ENCODE results near the gene CDH4.

CDH4 gene

DNA sequence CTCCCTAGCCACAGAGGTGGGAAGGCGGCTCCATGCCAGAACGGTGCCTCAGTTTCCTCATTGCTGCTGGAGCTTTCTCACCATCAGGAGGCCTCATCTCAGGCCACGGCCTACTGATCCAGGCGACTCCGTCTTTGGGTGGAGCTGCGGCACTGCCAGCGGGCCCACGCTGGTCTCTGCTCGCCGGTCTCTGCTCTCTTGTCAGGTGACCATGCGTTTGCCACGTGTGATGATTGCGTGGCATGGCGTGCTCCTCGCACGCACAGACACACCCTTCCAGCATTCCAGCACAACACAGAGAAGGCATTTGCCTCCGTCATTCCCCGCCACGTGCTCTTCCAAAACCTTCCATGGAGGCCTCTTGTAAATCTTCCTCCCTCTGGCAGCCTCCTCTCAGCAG is 271.1 kb downstream of the CDH4 start:
- DNase-seq: no peak

DNA sequence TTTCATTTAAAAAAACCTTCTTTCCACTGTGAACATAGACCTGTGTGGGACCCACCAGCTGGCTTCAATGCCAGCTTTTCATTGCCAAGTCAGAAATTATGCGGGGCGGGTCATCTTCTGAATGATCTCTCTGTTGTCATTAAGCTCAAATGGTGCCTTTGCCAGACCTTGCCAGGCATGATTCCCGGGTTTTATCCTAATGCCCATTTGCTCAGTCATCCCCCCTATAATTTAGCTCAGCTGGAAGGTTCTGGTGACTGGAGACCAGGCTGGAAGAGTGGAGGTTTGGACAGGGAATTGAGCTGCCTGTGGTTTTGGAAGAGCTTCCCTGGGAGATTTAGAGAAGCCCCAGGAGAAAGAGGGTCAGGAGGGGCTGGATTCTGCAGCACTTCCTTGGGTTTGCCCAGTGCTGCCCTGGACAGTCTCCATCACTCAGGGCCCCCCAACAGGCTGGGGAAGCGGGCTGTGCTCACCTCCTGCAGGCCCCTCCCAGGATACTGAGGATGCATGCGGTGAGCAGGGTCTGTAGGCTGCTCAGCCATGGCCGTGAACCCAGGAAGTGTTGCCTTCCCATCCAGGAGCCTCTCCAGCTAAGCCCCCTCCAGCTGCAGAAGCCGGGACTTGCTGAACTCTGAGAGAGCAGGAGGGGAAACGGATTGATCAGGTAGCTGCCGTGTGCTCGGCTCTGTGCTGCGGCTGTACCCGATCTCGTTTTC is 273.0 kb downstream of the CDH4 start:
- DNase-seq: no peak

DNA sequence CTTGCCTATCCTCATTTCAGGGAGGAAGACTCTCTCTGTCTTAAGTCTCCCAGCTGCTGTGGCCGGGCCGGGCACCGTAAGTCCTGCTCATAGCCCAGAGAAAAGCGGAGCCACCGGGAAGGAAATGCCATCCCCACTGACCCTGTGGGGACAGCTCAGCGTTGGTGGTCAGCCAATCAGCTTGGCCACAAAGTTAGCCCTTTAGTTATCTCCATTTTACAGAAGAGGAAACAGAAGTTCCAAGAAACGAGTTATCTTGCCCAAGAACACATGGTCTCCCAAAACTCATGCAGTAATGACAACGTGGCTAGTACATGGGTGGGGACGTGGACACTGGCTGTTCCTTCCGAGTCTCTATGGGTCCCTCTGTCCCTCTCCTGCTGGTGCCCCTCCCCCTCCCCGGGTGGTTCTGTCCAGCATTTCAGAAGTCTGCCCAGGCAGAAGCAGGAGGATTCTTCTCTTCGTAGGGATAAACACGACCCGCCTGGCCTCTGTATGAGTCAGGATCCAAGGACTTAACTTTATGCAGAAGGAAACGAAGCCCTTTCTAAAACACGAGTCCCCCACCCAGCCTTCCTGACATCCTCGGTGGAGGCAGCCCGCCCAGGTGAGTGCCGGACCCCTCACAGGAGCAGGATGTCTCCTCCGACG is 273.8 kb downstream of the CDH4 start:
- DNase-seq: no peak

DNA sequence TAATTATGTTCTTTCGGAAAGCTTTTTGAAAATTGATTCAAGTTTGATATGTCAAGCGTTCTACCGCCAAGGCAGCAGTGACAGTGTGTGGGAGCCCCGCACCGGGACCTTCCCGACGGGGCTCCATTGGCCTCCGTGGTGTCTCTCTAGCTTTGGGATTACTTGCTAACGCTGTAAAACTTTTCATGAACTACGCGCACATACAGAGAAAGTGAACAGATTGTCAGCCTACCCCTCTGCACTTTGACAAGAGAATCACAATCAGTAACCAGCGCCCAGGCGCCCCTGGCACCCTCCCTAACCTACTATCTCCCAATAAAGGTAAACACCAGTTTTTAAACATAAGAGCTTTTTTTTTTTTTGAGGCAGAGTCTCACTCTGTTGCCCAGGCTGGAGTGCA is 274.8 kb downstream of the CDH4 start:
- no peak for DNase-seq

DNA sequence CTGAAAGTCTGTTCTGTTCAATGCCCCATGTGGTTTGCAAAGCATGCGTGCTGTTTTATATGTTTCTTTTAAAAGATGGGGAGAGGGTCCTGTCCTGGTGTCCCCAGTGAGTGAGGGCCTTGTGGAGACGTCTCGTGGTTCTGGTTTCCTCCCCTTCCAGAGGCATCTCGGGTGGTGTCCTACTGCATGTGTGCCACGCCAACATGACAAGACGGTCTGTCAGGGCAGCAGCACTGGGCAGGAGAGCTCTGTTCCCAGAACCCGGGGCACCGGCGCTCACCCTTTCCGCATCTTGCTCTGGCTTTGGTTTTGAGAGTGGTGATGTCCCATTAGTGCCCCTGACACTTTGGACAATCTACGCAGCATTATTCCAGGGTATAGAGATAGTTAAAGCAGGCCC is 275.6 kb downstream of the CDH4 start:
- DNase-seq: no peak

DNA sequence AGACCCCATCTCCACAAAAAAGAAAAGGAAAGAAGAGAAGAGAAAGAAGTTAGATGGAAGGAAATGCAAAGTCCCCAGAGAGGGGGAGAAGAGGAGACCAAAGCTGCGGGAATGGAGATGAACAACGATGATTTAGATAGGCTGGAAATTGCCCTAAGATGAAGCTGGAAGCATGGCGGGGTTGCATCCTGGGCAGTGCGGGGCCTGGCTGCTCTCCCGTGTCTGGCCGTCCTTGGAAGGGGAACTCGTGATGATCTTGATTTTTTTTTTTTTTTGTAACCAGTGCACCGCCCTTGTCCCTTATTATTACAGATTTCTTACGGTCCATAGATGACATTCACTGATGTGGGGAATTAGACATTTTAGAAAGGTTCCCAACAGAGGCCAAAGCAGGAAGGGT is 276.5 kb downstream of the CDH4 start:
- DNase-seq: no peak

DNA sequence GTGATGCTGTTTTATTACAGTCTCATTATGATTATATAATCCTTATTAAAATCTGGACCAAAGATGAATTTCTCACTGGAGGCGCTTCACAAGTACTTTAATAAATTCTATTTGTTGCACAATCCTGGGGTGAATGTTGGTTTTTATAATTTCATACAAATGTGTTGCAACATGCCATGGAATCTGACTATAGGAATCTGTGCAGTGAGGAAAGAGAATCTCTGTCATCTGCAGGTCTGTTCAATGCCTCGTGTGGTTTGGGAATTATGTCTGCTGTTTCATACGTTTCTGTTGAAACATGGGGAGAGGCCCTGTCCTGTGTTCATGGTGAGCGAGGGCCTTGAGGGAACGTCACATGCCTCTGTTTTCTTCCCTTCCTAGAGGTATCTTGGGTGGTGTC is 277.3 kb downstream of the CDH4 start:
- no peak for DNase-seq

DNA sequence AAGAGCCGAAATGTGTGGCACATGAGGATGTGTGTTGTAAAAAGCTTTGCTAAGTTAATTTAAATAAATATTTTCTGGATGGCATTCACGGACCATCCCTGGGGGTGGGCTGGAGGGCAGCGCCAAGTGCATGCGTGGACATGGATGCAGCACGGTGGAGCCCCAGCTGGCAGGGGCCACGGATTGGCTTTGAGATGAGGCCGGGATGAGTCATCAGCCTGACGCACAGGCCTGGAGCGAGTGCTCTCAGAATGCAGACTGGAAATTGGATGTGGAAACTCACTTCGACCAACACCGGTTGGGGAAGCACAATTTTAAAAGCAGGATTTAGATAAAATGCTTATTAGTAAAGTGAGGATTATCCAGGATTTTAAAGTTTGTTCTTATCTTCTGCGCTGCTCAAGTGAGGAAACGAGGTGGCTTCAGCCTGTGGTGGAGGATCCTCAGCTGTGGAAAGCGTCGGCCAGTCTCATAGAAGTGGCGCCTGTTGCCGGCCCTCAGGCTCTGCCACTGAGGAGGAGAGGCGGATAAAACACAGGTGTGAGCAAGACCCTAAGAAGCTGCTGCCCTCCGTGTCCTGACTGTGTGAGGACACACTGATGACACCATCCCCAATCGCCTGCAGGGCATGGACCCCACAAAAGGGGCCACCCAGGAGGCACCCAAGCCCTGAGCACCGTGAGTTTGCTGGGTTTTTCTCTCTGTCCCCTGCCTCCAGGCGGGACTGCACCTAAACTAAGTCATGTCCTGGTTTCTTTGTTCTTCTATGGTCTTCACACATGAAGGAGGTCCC is 279.7 kb downstream of the CDH4 start:
- DNase-seq: no peak

DNA sequence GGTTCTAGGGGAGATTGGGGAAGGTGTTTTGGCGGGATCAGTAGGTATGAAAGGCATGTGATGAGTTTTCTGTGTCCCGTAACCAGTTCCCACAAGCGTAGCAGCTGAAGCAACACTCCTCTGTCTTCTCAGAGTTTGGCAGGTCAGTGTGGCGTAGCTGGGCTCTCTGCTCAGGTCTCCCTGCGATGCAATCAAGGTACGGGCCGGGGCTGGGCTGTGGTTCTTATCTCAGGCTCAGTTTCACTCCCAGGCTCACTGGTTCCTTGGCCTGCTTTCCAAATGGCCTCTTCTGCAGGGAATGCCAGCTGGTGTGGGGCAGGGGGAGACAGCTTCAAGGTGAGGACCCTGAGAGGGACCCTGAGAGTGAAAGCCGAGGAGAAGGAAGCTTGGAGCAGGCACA is 280.7 kb downstream of the CDH4 start:
- DNase-seq: no peak

DNA sequence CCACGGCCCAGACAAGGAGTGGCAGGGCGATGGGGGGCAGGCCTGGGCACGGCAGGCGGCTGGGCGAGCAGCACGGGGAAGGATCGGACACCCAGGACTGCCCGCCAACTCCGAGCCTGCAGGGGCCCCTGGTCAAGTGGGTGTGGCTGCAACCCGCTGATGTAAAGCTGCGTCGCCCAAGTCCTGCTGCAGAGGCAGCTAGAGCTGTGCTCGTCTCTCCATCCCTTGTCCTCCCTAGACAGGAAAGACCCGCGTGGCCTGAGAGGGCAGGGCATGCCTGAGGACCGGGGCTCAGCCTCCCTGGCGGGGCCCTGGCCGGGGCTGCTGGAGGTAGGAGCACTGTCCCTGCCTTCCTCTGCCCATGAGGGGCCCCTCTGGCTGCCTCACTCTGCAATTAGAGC is 281.2 kb downstream of the CDH4 start:
- no peak for DNase-seq

DNA sequence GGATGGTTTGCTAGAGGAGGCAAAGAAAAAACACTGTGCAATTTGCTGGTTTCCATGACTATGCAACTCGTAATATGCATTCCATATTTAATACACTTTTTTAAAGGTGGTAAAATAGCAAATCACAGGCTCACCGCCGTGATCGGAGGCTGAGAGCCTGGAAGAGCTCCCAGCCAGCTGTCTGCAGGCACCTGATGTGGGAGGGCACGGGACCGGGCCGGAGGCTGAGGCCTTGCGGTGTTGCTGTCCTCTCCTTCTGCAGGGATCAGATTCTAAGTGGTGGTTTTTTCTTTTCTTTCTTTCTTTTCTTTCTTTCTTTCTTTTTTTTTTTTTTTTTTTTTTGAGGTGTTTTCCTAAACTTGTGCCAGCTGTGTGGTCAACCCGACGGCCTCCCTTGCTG is 282.3 kb downstream of the CDH4 start:
- DNase-seq: no peak

DNA sequence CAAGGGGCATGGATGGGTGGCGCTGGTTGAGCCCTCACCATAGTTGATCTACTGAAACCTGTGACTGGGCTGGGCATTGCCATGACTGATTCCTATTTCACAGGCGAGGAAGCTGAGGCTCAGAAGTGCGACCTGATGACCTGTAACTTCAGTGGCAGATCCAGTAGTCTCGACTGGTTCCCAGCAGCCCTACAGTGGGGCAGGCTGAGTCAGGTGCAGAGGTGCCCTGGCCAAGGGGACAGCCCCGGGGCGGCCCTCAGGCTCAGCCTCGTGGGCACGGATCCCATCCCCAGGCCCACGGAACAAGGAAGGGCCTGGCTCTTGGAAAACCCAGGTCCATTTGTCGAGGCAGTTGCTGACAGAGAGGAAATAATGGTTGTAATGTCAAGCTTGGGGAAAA is 283.0 kb downstream of the CDH4 start:
- no peak for DNase-seq

DNA sequence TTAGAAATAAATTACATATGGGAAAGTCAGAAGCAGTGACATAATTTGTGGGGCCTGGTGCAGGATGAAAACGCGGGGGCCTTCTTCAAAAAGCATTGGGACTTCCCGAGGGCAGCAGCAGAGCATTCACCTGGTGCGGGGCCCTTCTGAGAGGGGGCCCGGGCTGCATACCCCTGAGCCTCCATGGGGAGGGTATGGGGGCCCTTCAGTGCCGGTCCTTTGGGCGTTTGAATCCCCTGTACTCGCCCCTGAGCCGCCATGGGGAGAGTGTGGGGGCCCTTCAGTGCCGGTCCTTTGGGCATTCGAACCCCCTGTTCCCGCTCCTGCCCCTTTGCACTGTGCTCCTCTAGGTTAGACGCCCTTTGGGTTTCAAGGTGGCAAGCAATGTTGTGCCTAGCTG is 283.5 kb downstream of the CDH4 start:
- no peak for DNase-seq

DNA sequence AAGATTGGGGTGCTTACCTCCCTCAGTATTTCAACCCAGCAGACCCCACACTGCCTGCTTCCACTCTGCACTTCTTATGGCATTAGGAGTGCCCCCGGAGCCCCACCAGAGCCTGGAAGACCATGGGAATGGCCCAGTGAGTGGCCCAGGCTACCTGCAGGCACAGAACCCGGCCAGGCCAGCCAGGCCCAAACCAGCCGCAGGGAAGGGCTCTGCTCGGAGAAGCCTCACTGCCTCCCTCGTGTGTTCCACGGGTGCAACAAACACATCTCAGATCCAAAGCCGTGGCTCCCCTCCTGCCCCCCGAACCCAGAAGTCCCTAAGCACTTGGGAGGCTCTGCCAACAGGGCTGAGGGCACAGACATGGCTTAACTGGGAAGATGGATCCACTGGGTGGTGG is 283.9 kb downstream of the CDH4 start:
- no peak for DNase-seq

DNA sequence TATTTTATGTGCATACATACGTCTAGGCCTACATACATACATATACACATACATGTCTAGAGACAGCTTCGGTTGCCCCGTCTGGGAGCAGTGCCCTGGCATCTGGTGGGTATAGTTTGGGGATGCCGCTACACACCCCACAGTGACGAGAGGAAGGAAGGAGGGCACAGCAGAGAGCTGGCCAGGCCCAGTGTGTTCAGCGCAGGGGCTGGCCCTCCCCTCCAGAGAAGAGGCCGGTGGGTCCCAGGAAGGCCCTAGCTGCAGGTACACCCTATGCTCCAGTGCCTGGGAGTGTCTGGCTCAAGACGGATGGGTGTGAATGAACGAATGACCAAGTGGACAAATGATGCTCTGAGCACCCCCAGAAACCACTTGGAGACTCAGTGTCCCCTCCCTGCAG is 284.6 kb downstream of the CDH4 start:
- DNase-seq: no peak

DNA sequence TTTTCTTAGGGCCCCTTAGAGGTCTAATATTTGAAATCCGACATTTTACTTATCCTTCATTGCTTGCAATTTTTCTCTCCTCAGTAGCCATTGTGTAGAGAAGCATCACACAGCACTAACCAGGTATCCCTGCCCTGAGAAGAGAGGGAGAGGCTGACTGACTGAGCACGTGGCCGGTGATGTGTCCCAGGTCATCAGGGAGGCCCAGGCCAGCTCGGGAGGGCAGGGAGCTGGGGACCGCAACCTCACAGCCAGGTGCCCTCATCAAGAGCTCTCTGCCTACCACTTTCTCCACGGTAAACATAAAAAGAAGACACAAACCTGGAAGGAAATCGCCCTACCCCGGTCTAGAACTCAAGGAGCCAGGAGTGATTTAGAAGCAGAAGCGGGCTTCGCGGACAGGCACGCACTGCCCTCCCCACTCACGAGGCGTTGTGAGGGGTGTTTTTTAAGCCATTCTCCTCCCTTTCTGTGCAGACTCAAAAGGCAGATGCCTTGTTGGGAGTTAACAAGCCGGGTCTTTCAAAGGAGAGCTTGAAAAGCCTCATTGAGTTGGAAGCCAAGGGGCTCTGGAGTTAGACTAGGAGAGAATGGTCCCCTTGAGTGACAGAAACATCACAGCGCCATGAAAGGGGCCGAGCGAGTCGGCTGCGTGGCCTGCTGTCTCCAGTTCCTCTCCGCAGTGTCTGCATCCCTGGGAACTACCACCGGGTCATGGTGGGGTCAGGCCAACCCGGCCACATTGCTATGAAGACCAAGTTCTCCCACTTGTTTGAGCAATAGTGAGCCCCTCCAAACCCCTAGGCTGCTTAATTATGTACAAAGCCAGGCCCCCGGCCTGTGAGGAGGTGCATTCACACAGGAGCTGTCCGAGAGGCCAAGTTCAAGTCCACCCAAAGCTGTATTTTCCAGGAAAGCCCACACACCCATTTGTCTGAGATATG is 285.4 kb downstream of the CDH4 start:
- DNase-seq: no peak

DNA sequence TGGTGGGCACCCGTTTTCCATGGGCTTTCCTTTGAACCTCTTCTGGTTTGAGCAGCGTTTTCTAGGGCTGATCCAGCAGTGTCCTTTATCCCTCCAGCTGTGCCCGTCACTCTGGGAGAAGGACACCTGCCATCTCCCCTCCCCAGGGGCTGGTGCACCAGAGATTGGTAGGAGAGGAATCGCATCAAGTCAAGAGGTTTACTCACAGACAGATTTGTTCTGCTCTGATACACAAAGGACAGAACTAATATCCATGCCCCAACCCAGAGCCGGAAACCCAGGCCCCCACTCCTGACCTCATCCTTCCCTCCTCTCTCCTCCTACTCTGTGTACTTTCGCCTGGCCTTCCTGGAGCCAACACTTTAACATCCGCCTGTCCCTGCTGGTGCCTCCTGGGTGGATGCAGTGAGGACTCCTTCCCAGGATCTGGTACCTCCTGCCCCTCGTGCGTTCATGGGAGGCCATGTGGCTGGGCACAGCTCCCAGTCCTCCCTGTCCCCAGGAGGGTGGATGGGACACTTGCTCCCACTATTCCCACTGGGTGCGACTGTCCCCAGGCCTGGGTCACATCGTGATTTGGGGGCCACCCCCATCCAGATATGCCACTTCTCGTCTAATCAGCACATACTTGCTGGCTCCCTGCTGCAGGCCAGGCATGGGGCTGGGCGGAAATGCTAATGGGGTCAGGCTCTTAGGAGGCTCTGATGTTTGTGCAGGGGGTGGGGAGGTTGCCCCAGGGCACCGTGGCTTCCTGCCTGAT is 286.3 kb downstream of the CDH4 start:
- no peak for DNase-seq

DNA sequence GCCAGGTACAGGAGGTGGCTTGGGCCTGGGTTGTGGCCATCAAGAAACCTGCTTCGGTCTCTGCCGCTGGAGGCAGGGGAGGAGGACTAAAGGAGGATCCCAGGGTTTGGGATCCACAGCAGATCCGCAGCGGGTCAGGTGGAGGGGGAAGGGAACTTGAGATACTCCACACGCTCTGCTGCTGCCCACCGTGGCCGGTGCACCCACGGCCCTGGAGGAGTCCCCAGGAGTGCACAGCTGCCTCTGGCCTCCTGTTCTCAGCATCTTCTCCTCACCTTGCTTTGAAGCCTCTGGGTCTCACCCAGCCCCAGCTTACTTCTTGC is 286.8 kb downstream of the CDH4 start:
- no peak for DNase-seq

DNA sequence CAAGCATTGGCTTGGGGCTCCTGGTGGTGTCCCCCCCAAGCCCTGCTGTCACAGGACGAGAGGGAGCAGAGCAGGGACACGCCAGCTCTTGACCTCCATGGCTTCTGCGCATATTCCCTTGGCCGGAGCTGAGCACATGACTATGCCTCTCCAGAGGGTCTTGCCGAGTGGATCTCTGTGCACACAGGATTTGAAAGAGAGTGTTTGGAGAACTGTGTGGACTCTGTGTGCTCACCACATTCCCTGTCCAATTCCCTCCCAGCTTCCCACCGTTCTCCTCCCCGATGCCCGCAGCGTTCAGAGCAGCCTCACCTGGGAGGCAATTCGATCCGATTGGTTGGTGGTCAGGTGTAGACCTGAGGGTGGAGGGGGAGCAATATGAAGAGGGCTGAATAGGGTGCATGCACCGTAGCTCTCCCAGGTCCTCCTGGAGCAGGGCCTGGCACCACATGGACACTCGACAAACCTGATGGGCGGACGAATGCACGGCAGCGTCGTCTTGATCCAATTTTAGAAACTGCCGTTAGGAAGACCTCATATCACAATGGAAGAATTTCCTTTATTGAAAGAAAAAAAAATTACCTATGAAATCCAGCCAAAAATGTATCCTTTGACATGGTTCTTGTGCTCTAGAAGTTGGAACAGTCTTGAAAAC is 287.8 kb downstream of the CDH4 start:
- no peak for DNase-seq

DNA sequence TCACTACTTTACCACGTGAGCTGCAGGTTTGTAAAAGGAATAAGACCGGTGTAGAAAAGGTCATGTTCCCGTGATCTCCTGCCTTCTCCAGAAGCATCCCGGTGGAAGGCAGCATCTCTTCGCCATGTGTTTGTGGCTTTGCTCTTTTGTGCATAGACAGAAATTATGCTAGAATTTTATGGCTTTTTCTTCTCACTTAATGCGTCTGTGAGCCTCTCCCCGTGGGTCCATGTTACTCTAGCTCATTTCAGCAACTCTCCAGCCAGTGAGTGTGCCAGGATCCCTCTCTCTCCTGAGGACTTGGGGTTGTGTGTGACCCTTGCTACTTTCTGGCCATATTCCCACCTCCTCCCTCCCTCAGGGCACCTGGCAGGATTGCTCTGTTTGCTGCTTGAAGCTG is 289.5 kb downstream of the CDH4 start:
- DNase-seq: no peak

DNA sequence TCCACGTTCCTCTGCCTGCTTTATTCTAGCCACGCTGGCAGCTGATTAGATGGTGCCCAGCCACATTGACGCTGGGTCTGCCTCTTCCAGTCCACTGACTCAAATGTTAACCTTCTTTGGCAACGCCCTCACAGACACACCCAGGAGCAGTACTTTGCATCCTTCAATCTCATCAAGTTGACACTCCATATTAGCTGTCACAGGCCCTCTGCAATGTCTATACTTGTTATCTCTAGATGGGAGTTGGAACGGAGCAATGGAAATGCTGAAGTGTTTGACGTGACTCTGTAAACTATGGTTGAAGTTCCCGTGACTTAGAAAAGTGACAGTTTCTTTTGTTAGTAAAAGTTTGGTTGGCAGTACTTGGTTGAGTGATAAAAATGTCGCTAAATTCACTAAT is 291.0 kb downstream of the CDH4 start:
- no peak for DNase-seq
